ENCODE measurements around the gene ARID3C. TPM values are rescaled to one million over a fixed set of nuclear protein-coding genes. Genes with fewer than 3 reads are reported as not detected.

The ARID3C gene
- total RNA-seq, 2 experiments from 2014 or later = 0.38 to 1.9 TPM

DNA sequence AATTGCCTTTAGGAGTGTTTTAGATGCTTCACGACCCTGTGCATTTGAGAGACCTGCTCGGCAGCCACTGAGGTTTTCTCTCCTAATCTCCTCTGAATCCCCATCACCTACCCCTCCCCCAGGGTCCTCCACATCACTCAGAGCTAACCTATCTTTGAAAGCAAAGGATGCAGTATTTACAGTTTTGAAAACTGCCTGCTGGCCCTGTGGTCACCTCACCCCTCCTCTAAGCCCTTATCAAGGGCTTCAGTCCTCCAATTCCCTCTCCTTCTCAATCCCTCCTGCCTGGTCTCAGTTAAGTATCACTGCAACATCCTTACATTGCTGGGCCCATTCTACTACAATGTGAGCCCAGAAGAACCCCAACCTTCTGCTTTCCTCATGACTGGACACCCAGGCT lies 21.5 kb downstream of the ARID3C start:
- H3K36me3 ChIP-seq (ENCODE audit: insufficient read depth, low read length) = peaks cover 10% of the 10 kb centered on the region; the same call in 1 of the 2 replicates
- H3K9me2 ChIP-seq (ENCODE audit: insufficient read depth, low read length) = no peaks in the 10 kb centered on the region
- H3K4me1 ChIP-seq (ENCODE audit: insufficient read depth, low read length, poor library complexity, severe bottlenecking) = peaks cover 13% of the 10 kb centered on the region
- no TSS peak for BruUV-seq (replicated peaks)
- no peak overlapping the region for H3K4me3 ChIP-seq (ENCODE audit: low read depth, low read length, poor library complexity, severe bottlenecking)
- peaks cover 11% of the 10 kb centered on the region; the same call in 1 of the 2 replicates for H3K79me2 ChIP-seq (ENCODE audit: insufficient read depth, low read depth, low read length)
- POLR2A ChIA-PET = no interaction called here
- CTCF ChIA-PET (ENCODE audit: unreplicated experiment) = no interaction called here
- no peaks in the 10 kb centered on the region for H4K20me1 ChIP-seq (ENCODE audit: insufficient read depth, low read length)
- TF ChIP-seq EZH2phosphoT487 (IDR thresholded peaks at IDR 0.05; ENCODE audit: borderline replicate concordance, low read depth, low read length) = no peak
- TF ChIP-seq, protein P1, sequence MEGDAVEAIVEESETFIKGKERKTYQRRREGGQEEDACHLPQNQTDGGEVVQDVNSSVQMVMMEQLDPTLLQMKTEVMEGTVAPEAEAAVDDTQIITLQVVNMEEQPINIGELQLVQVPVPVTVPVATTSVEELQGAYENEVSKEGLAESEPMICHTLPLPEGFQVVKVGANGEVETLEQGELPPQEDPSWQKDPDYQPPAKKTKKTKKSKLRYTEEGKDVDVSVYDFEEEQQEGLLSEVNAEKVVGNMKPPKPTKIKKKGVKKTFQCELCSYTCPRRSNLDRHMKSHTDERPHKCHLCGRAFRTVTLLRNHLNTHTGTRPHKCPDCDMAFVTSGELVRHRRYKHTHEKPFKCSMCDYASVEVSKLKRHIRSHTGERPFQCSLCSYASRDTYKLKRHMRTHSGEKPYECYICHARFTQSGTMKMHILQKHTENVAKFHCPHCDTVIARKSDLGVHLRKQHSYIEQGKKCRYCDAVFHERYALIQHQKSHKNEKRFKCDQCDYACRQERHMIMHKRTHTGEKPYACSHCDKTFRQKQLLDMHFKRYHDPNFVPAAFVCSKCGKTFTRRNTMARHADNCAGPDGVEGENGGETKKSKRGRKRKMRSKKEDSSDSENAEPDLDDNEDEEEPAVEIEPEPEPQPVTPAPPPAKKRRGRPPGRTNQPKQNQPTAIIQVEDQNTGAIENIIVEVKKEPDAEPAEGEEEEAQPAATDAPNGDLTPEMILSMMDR (conservative IDR thresholded peaks at IDR 0.05; ENCODE audit: low read length) = no peak
- no peak overlapping the region for H2AFZ ChIP-seq (ENCODE audit: low read length)
- no peak overlapping the region for H3K27ac ChIP-seq (ENCODE audit: low read depth, low read length, poor library complexity, severe bottlenecking)
- no peaks in the 10 kb centered on the region for H3K9me3 ChIP-seq (ENCODE audit: low read length)
- intact Hi-C loops (cut with micrococcal nuclease; ENCODE audit: unreplicated experiment) = no loop called here
- H3K4me2 ChIP-seq (ENCODE audit: low read length) = no peak overlapping the region
- no peak for DNase-seq (ENCODE audit: low spot score)

DNA sequence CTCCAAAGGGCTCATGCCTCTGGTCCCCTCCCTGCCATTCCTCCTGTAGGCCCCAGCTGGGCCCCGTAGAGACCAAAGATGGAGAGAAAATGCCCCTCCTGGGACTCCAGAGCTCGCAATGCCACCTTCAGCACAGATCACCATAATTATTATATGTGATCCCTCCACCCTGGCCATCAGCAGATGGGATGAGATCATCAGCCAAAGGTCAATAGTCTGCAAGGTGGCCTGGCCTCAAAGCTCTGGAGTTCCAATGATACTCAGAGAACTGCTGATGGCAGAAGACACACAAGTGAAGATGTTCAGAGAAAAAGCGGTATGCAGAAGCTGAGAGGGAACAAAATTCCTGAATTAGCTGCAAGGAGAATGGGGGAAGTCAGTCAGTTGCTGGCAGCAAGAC lies 22.0 kb downstream of the ARID3C start:
- H3K27ac ChIP-seq (ENCODE audit: low read depth, low read length, poor library complexity, severe bottlenecking) = no peak overlapping the region
- peaks cover 10% of the 10 kb centered on the region; the same call in 1 of the 2 replicates for H3K36me3 ChIP-seq (ENCODE audit: insufficient read depth, low read length)
- BruUV-seq (replicated peaks) = no TSS peak
- H3K79me2 ChIP-seq (ENCODE audit: insufficient read depth, low read depth, low read length) = peaks cover 11% of the 10 kb centered on the region; the same call in 1 of the 2 replicates
- H3K4me1 ChIP-seq (ENCODE audit: insufficient read depth, low read length, poor library complexity, severe bottlenecking) = peaks cover 11% of the 10 kb centered on the region
- no peak overlapping the region for H2AFZ ChIP-seq (ENCODE audit: low read length)
- intact Hi-C loops (cut with micrococcal nuclease; ENCODE audit: unreplicated experiment) = no loop called here
- H3K4me2 ChIP-seq (ENCODE audit: low read length) = no peak overlapping the region
- CTCF ChIA-PET (ENCODE audit: unreplicated experiment) = interaction anchor here (0.8 kb wide), 1 partner anchor 40 kb away, joined by 3 read pairs; no protein-coding TSS in a partner anchor
- no peak for TF ChIP-seq EZH2phosphoT487 (IDR thresholded peaks at IDR 0.05; ENCODE audit: borderline replicate concordance, low read depth, low read length)
- TF ChIP-seq, protein P1 (conservative IDR thresholded peaks at IDR 0.05; ENCODE audit: low read length) = no peak
- POLR2A ChIA-PET = interaction anchor here (0.5 kb wide), 1 partner anchor 436 kb away, joined by 4 read pairs; no protein-coding TSS in a partner anchor
- no peaks in the 10 kb centered on the region for H3K9me3 ChIP-seq (ENCODE audit: low read length)
- H3K4me3 ChIP-seq (ENCODE audit: low read depth, low read length, poor library complexity, severe bottlenecking) = no peak overlapping the region
- H3K9me2 ChIP-seq (ENCODE audit: insufficient read depth, low read length) = no peaks in the 10 kb centered on the region
- DNase-seq (ENCODE audit: low spot score) = no peak
- H4K20me1 ChIP-seq (ENCODE audit: insufficient read depth, low read length) = no peaks in the 10 kb centered on the region

DNA sequence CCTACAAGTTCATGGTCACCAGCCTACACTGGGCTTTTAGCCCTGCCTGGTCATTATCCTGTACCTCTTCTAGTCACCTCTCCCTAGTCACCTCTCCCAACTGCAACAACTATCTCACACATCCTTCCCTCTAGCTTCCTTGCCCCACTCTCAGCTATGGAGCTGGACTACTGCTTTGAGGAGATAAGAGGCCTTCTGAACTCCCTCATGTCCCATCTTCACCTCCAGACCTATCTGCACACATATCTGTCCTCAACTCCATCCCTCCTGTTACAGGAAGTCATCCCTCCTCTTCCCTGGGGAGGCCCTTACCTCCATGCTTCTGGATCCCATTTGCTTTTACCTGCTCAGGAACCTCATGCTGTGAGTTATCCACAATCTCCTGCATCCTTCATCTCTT lies 22.7 kb downstream of the ARID3C start:
- CTCF ChIA-PET (ENCODE audit: unreplicated experiment) = interaction anchor here (0.8 kb wide), 1 partner anchor 41 kb away, joined by 3 read pairs; no protein-coding TSS in a partner anchor
- H3K4me1 ChIP-seq (ENCODE audit: insufficient read depth, low read length, poor library complexity, severe bottlenecking) = peaks cover 9% of the 10 kb centered on the region
- H3K4me3 ChIP-seq (ENCODE audit: low read depth, low read length, poor library complexity, severe bottlenecking) = no peak overlapping the region
- BruUV-seq (replicated peaks) = no TSS peak
- no peaks in the 10 kb centered on the region for H3K9me2 ChIP-seq (ENCODE audit: insufficient read depth, low read length)
- POLR2A ChIA-PET = interaction anchor here (0.5 to 1.5 kb wide), 2 partner anchors 31 to 435 kb away, joined by 3 to 4 read pairs; partner anchors contain the start of gene SIGMAR1
- intact Hi-C loops (cut with micrococcal nuclease; ENCODE audit: unreplicated experiment) = no loop called here
- H3K27ac ChIP-seq (ENCODE audit: low read depth, low read length, poor library complexity, severe bottlenecking) = no peak overlapping the region
- H2AFZ ChIP-seq (ENCODE audit: low read length) = no peak overlapping the region
- no peak for DNase-seq (ENCODE audit: low spot score)
- H3K9me3 ChIP-seq (ENCODE audit: low read length) = no peaks in the 10 kb centered on the region
- no peaks in the 10 kb centered on the region for H4K20me1 ChIP-seq (ENCODE audit: insufficient read depth, low read length)
- H3K4me2 ChIP-seq (ENCODE audit: low read length) = no peak overlapping the region
- TF ChIP-seq EZH2phosphoT487 (IDR thresholded peaks at IDR 0.05; ENCODE audit: borderline replicate concordance, low read depth, low read length) = no peak
- TF ChIP-seq, protein P1 (conservative IDR thresholded peaks at IDR 0.05; ENCODE audit: low read length) = no peak
- H3K79me2 ChIP-seq (ENCODE audit: insufficient read depth, low read depth, low read length) = peaks cover 7% of the 10 kb centered on the region; the same call in 1 of the 2 replicates
- H3K36me3 ChIP-seq (ENCODE audit: insufficient read depth, low read length) = peaks cover 10% of the 10 kb centered on the region; the same call in 1 of the 2 replicates

Data from OCI-LY7 (cell line).